HS-27A (cell line): ENCODE measurements around the gene CRYBG2.
"Not testable (repeated sequence)": the region's sequence is repeated elsewhere in the genome, so short reads cannot be mapped to it uniquely, and the experiment has no call there.

ENCODE experiments used
- DNase-seq: peaks from one replicate; pipeline ENCODE4 v3.0.0-alpha.2; 2012; ENCODE audit warnings: low read depth, missing footprints

Gene CRYBG2

GRCh38 chr1:26295194-26296138, 58.5 kb downstream of the CRYBG2 start:
- no peak for DNase-seq

- no peak for DNase-seq
Observed at GRCh38 chr1:26293911-26294463, 59.9 kb downstream of the CRYBG2 start.

- DNase-seq, result not testable (repeated sequence)
Observed at GRCh38 chr1:26292735-26293134, 61.2 kb downstream of the CRYBG2 start.

GRCh38 chr1:26291939-26292338, 62.0 kb downstream of the CRYBG2 start:
- no peak for DNase-seq

GRCh38 chr1:26291433-26291832, 62.5 kb downstream of the CRYBG2 start:
- DNase-seq, result no peak

GRCh38 chr1:26290882-26291261, 63.1 kb downstream of the CRYBG2 start:
- no peak for DNase-seq

GRCh38 chr1:26290122-26290881, 63.6 kb downstream of the CRYBG2 start:
- DNase-seq, result no peak

GRCh38 chr1:26289158-26290059, 64.5 kb downstream of the CRYBG2 start:
- no peak for DNase-seq

GRCh38 chr1:26288311-26288941, 65.5 kb downstream of the CRYBG2 start:
- DNase-seq, result no peak

- DNase-seq, result no peak
Observed at GRCh38 chr1:26287811-26288210, 66.1 kb downstream of the CRYBG2 start.

- DNase-seq, result no peak
Observed at GRCh38 chr1:26287033-26287711, 66.8 kb downstream of the CRYBG2 start.

- no peak for DNase-seq
Observed at GRCh38 chr1:26286064-26286416, 67.9 kb downstream of the CRYBG2 start.

- DNase-seq, result no peak
Observed at GRCh38 chr1:26285366-26286063, 68.4 kb downstream of the CRYBG2 start.

- DNase-seq, result peak; percentile 98
Observed at GRCh38 chr1:26284597-26285347, 69.2 kb downstream of the CRYBG2 start.

GRCh38 chr1:26283871-26284596, 69.9 kb downstream of the CRYBG2 start:
- no peak for DNase-seq

- no peak for DNase-seq
Observed at GRCh38 chr1:26283279-26283853, 70.6 kb downstream of the CRYBG2 start.

- DNase-seq, result no peak
Observed at GRCh38 chr1:26282401-26282918, 71.5 kb downstream of the CRYBG2 start.

GRCh38 chr1:26281971-26282370, 72.0 kb downstream of the CRYBG2 start:
- no peak for DNase-seq
